HepG2 (cell line): ENCODE results near the gene ZNF281. TPM values are rescaled to one million over a fixed set of nuclear protein-coding genes. Genes with fewer than 3 reads are reported as not detected.

Experiments used
- CBFB ChIP-seq: sonication (generic); formaldehyde crosslinking; IDR thresholded peaks from 2 replicates; pipeline ENCODE4 v1.4.0; 2020; ENCODE audit warnings: missing genetic modification reagents
- ELF4 ChIP-seq: sonication (generic); formaldehyde crosslinking; IDR thresholded peaks from 2 replicates; pipeline ENCODE4 v1.5.0; 2020; ENCODE audit warnings: missing genetic modification reagents, mild to moderate bottlenecking, moderate library complexity, borderline replicate concordance
- ETV5 ChIP-seq: IDR thresholded peaks from 2 replicates; pipeline ENCODE4 v1.6.1; 2018; ENCODE audit warnings: missing biosample characterization, missing genetic modification reagents, inconsistent platforms, borderline replicate concordance
- FOXK1 ChIP-seq: sonication (generic); formaldehyde crosslinking; IDR thresholded peaks from 2 replicates; pipeline ENCODE4 v1.4.0; 2020; ENCODE audit warnings: low read depth, missing genetic modification reagents, borderline replicate concordance
- HDAC1 ChIP-seq: sonication (generic); formaldehyde crosslinking; IDR thresholded peaks from 2 replicates; pipeline ENCODE4 v1.5.1; 2020; ENCODE audit warnings: mild to moderate bottlenecking, missing genetic modification reagents
- PHB2 ChIP-seq: fragments of 450-650 bp; IDR thresholded peaks from 2 replicates; pipeline ENCODE4 v1.6.1; 2018; ENCODE audit not compliant: partially characterized antibody
- SRSF4 ChIP-seq: fragments of 200-400 bp; formaldehyde crosslinking; IDR thresholded peaks from one replicate; pipeline ENCODE4 v1.6.1; 2018; ENCODE audit warnings: mild to moderate bottlenecking, low read depth, low read length, moderate library complexity; ENCODE audit not compliant: poor library complexity, severe bottlenecking
- TBP ChIP-seq: sonication (generic); formaldehyde crosslinking; IDR thresholded peaks from 2 replicates; pipeline ENCODE4 v1.5.0; 2020; ENCODE audit warnings: missing genetic modification reagents
- ZNF547 ChIP-seq: sonication (generic); formaldehyde crosslinking; IDR thresholded peaks from 2 replicates; pipeline ENCODE4 v1.5.1; 2020; ENCODE audit warnings: mild to moderate bottlenecking, missing genetic modification reagents
- ZNF724P ChIP-seq: sonication (generic); formaldehyde crosslinking; IDR thresholded peaks from 2 replicates; pipeline ENCODE4 v1.8.0; 2022; ENCODE audit warnings: missing genetic modification reagents, borderline replicate concordance
- polyA plus RNA-seq, 8 experiments: library from polyadenylated mRNA; depleted of rRNA in 3 of 8; stranded (reverse) in 7 of 8; unstranded in 1 of 8; fragments of >200 nt; fragmentation: Illumina TruSeq in 4 of 8; extraction: Trizol in 4 of 8; gene quantifications; 2 replicates each; pipeline versions ENCODE4 v1.2.1 to v1.2.3, GENCODE V29; 2011 to 2016; ENCODE audit warnings: low read depth in 4 of 8, missing spikeins in 1 of 8, mixed read lengths in 1 of 8; ENCODE audit not compliant: insufficient read depth in 1 of 8
- total RNA-seq, 5 experiments: library from RNA; depleted of rRNA; stranded (reverse); fragments of >200 nt; fragmentation: Illumina TruSeq; extraction: Trizol; gene quantifications; 2 replicates each; pipeline ENCODE4 v1.2.3, GENCODE V29; 2016; ENCODE audit warnings: low read depth in 1 of 5
- TF ChIP-seq, protein P1 (sequence below): IDR thresholded peaks from 2 replicates; pipeline ENCODE4 v1.6.1; 2016
- TF ChIP-seq, protein P2 (sequence below): IDR thresholded peaks from 2 replicates; pipeline ENCODE4 v1.6.1; 2012; ENCODE audit warnings: inconsistent platforms
- TF ChIP-seq, protein P3 (sequence below): sonication (generic); formaldehyde crosslinking; IDR thresholded peaks from 2 replicates; pipeline ENCODE4 v1.4.0; 2020; ENCODE audit warnings: mild to moderate bottlenecking, missing genetic modification reagents
- TF ChIP-seq, protein P4 (sequence below): sonication (generic); formaldehyde crosslinking; IDR thresholded peaks from 2 replicates; pipeline ENCODE4 v1.4.0; 2020; ENCODE audit warnings: missing genetic modification reagents, borderline replicate concordance
- TF ChIP-seq, protein P5 (sequence below): sonication (generic); formaldehyde crosslinking; conservative IDR thresholded peaks from 2 replicates; pipeline ENCODE4 v1.5.0; 2020; ENCODE audit warnings: missing genetic modification reagents
- TF ChIP-seq, protein P6 (sequence below): sonication (generic); formaldehyde crosslinking; IDR thresholded peaks from 2 replicates; pipeline ENCODE4 v1.4.0; 2020; ENCODE audit warnings: missing genetic modification reagents, borderline replicate concordance

Gene ZNF281
- total and polyA plus RNA-seq, 2 of the 13 experiments (the other 11 are each of a cell fraction or from before 2014, with no cell fraction given) = 7.7 to 20.6 TPM

DNA sequence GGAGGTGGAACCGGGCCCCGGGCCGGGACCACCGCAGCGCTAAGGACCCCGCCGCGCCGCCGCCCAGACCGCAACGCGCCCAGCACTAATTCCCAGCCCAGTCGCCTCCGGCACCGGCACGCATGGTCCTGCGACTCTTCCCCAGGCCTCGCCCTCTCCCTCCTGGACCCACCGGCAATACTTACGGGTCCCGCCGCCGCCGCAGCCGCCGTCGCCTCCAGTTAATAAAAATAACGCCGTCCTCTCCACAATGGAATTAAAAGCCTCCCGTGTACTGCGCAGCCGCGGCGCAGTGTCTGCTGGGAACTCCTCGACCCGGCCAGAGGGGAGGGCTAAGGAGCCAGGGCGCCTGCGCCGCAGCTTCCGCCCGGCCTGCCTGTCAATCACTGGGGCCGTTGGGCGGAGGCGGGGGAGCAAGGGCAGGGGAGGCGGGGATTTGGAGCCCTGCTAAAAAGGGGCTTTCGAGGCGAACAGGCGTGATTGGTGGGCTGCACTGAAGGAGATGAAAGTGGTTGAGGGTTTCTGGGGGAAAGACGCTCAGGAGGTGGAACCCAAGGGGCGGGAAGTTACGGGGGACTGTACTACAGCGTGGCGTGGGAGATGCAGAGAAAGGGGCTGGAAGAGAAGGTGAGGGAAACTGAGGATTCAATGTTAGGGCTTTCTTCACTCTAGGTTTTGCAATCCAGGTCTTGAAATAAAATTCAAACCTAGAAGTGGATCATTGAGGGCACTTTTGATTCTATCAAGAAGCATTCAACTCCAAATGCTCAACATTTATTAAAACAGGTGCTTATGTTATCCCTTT is at the start of gene ZNF281 (continued):
- TF ChIP-seq, protein P1, sequence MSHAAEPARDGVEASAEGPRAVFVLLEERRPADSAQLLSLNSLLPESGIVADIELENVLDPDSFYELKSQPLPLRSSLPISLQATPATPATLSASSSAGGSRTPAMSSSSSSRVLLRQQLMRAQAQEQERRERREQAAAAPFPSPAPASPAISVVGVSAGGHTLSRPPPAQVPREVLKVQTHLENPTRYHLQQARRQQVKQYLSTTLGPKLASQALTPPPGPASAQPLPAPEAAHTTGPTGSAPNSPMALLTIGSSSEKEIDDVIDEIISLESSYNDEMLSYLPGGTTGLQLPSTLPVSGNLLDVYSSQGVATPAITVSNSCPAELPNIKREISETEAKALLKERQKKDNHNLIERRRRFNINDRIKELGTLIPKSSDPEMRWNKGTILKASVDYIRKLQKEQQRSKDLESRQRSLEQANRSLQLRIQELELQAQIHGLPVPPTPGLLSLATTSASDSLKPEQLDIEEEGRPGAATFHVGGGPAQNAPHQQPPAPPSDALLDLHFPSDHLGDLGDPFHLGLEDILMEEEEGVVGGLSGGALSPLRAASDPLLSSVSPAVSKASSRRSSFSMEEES (CRISPR knock-in tag) = peak; percentile 35; the same call in 1 of the 2 replicates
- TF ChIP-seq ZNF547 (CRISPR knock-in tag) (0 out of 2 replicates have a peak, but pooled peaks have one; percentile 34), TBP (no peak), PHB2 (no peak), ETV5 (CRISPR knock-in tag) (peak; percentile 27; the same call in 1 of the 2 replicates), CBFB (CRISPR knock-in tag) (no peak), HDAC1 (CRISPR knock-in tag) (peak; percentile 32; the same call in 1 of the 2 replicates), ELF4 (CRISPR knock-in tag) (no peak), ZNF724P (CRISPR knock-in tag) (peak; percentile 38; the same call in 1 of the 2 replicates), FOXK1 (CRISPR knock-in tag) (no peak), SRSF4 (no peak)
- TF ChIP-seq, protein P2, sequence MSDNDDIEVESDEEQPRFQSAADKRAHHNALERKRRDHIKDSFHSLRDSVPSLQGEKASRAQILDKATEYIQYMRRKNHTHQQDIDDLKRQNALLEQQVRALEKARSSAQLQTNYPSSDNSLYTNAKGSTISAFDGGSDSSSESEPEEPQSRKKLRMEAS = peak; percentile 62; the same call in 1 of the 2 replicates
- TF ChIP-seq, protein P3, sequence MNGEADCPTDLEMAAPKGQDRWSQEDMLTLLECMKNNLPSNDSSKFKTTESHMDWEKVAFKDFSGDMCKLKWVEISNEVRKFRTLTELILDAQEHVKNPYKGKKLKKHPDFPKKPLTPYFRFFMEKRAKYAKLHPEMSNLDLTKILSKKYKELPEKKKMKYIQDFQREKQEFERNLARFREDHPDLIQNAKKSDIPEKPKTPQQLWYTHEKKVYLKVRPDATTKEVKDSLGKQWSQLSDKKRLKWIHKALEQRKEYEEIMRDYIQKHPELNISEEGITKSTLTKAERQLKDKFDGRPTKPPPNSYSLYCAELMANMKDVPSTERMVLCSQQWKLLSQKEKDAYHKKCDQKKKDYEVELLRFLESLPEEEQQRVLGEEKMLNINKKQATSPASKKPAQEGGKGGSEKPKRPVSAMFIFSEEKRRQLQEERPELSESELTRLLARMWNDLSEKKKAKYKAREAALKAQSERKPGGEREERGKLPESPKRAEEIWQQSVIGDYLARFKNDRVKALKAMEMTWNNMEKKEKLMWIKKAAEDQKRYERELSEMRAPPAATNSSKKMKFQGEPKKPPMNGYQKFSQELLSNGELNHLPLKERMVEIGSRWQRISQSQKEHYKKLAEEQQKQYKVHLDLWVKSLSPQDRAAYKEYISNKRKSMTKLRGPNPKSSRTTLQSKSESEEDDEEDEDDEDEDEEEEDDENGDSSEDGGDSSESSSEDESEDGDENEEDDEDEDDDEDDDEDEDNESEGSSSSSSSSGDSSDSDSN (CRISPR knock-in tag) = no peak
- TF ChIP-seq, protein P4, sequence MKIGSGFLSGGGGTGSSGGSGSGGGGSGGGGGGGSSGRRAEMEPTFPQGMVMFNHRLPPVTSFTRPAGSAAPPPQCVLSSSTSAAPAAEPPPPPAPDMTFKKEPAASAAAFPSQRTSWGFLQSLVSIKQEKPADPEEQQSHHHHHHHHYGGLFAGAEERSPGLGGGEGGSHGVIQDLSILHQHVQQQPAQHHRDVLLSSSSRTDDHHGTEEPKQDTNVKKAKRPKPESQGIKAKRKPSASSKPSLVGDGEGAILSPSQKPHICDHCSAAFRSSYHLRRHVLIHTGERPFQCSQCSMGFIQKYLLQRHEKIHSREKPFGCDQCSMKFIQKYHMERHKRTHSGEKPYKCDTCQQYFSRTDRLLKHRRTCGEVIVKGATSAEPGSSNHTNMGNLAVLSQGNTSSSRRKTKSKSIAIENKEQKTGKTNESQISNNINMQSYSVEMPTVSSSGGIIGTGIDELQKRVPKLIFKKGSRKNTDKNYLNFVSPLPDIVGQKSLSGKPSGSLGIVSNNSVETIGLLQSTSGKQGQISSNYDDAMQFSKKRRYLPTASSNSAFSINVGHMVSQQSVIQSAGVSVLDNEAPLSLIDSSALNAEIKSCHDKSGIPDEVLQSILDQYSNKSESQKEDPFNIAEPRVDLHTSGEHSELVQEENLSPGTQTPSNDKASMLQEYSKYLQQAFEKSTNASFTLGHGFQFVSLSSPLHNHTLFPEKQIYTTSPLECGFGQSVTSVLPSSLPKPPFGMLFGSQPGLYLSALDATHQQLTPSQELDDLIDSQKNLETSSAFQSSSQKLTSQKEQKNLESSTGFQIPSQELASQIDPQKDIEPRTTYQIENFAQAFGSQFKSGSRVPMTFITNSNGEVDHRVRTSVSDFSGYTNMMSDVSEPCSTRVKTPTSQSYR (CRISPR knock-in tag) = no peak; the same call in 1 of the 2 replicates
- TF ChIP-seq, protein P5, sequence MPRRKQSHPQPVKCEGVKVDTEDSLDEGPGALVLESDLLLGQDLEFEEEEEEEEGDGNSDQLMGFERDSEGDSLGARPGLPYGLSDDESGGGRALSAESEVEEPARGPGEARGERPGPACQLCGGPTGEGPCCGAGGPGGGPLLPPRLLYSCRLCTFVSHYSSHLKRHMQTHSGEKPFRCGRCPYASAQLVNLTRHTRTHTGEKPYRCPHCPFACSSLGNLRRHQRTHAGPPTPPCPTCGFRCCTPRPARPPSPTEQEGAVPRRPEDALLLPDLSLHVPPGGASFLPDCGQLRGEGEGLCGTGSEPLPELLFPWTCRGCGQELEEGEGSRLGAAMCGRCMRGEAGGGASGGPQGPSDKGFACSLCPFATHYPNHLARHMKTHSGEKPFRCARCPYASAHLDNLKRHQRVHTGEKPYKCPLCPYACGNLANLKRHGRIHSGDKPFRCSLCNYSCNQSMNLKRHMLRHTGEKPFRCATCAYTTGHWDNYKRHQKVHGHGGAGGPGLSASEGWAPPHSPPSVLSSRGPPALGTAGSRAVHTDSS (CRISPR knock-in tag) = no peak
- TF ChIP-seq, protein P6, sequence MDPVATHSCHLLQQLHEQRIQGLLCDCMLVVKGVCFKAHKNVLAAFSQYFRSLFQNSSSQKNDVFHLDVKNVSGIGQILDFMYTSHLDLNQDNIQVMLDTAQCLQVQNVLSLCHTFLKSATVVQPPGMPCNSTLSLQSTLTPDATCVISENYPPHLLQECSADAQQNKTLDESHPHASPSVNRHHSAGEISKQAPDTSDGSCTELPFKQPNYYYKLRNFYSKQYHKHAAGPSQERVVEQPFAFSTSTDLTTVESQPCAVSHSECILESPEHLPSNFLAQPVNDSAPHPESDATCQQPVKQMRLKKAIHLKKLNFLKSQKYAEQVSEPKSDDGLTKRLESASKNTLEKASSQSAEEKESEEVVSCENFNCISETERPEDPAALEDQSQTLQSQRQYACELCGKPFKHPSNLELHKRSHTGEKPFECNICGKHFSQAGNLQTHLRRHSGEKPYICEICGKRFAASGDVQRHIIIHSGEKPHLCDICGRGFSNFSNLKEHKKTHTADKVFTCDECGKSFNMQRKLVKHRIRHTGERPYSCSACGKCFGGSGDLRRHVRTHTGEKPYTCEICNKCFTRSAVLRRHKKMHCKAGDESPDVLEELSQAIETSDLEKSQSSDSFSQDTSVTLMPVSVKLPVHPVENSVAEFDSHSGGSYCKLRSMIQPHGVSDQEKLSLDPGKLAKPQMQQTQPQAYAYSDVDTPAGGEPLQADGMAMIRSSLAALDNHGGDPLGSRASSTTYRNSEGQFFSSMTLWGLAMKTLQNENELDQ (CRISPR knock-in tag) = no peak
